ENCODE results near the gene PPBP.

Gene PPBP

DNA sequence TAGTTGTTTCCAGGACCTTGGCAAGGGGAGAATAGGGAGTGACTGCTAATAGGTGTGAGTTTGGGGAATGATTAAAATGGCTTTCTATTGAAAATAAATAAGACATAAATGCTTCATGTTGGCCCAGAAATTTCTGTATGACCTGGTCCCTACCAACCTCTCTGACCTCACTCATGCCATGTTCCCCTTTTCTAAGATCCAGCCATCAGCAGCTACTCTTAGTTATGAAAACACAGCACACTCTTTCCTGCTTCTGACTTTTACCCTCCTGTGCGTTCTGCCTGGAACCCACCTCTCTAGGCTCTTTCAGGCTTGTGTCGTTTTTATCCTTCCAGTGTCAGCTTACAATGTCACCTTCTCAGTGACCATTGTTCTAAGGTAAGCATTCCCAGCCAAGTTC lies 25.3 kb upstream of the PPBP start:
- DNase-seq (ENCODE audit: extremely low read depth, low read depth), result no peak
- TF ChIP-seq, protein P1, sequence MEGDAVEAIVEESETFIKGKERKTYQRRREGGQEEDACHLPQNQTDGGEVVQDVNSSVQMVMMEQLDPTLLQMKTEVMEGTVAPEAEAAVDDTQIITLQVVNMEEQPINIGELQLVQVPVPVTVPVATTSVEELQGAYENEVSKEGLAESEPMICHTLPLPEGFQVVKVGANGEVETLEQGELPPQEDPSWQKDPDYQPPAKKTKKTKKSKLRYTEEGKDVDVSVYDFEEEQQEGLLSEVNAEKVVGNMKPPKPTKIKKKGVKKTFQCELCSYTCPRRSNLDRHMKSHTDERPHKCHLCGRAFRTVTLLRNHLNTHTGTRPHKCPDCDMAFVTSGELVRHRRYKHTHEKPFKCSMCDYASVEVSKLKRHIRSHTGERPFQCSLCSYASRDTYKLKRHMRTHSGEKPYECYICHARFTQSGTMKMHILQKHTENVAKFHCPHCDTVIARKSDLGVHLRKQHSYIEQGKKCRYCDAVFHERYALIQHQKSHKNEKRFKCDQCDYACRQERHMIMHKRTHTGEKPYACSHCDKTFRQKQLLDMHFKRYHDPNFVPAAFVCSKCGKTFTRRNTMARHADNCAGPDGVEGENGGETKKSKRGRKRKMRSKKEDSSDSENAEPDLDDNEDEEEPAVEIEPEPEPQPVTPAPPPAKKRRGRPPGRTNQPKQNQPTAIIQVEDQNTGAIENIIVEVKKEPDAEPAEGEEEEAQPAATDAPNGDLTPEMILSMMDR (IDR thresholded peaks at IDR 0.05; ENCODE audit: low read depth, low read length), result no peak

DNA sequence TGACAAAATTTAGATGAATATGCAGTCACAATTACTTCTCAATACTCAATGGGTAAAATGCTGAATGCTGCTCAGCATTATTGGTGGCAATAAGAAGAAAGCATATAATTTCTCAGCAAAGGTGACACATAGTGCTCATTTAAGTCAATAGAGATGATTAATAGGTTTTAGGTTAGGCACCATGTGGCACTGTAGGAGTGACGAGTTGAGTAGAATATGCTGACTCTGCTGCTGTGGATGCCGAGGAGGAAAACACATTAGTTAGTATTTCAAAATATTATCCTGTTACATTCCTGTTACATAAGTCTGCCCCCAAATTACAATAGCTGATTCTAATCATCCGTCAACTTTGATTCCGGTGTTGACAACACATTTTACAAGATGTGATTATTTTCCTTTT lies 24.1 kb upstream of the PPBP start:
- DNase-seq (ENCODE audit: extremely low read depth, low read depth), result no peak
- TF ChIP-seq, protein P1 (IDR thresholded peaks at IDR 0.05; ENCODE audit: low read depth, low read length), result no peak

DNA sequence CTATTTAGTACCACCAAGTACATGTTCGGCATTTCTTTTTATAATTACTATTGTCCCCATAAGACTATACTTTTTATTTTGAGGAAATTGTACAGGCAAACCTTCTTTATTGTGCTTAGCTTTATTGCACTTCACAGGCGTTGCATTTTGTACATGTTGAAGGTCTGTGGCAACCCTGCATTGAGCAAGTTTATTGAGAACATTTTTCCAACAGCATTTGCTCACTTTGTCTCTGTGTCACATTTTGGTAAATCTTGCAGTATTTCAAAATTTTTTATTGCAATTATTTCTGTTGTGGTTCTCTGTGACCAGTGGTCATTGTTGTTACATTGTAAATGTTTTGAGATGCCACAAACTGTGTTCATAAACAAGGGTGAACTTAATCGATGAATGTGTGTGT lies 21.3 kb upstream of the PPBP start:
- TF ChIP-seq, protein P1 (IDR thresholded peaks at IDR 0.05; ENCODE audit: low read depth, low read length), result no peak
- DNase-seq (ENCODE audit: extremely low read depth, low read depth), result no peak

DNA sequence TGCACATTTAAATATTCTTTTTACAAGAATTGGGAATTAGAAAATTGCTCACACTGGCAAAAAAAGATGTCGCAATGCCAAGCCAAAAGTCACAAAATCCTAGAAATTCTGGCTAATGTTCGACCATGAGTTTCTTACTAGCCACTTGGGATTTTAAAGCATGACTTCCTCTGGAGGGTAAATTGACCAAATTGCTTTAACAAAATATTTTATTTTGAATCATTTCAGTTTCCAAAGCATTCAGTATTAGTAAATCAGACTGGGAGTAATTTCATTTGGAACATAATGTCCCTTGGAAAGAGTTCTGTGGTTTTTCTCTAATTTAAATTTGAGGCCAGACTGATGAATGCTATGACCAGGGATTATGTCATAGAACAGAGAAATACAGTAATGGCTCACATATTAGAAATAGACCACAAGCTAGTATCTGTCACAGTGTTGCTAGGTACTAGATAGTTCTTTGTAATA lies 18.1 kb upstream of the PPBP start:
- DNase-seq (ENCODE audit: extremely low read depth, low read depth), result no peak
- TF ChIP-seq, protein P1 (IDR thresholded peaks at IDR 0.05; ENCODE audit: low read depth, low read length), result no peak

DNA sequence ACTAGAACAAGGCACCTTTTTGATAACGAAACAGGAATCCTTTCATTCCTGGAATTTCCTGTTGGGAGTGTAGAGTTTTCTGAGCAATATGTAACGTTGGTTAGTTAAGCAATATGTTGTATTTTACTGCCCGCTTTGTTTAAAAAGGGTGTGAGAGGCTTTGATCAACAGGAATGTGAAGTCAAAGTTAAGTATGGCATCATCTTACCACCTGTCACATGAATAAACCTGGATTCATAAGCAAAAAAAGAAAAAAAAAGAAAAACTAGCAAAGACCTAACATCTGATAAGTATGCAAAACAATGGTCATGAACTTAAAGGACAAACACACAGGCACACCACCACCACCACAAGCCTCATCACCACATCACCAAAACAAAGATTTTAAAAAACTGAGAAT lies 17.5 kb upstream of the PPBP start:
- TF ChIP-seq, protein P1 (IDR thresholded peaks at IDR 0.05; ENCODE audit: low read depth, low read length), result no peak
- no peak for DNase-seq (ENCODE audit: extremely low read depth, low read depth)

DNA sequence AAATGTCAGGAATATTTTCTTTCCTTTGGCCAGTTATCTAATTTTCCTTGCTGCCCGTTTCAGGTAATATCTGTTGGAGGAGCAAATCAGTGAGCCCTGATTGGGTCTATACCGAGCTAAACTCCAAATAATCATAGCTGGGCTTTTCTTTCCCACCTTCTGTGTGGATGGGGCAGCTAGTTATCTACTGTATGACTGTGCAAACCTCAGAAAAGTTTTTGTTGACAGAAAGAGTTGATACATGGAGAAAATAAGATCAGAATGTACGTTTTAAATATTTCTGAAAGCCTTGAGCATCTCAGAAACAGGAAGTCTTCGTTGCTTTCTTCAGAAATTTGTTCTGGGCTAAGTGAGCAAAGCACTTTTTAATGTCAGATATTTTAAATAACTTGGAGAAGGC lies 16.7 kb upstream of the PPBP start:
- TF ChIP-seq, protein P1 (IDR thresholded peaks at IDR 0.05; ENCODE audit: low read depth, low read length), result no peak
- no peak for DNase-seq (ENCODE audit: extremely low read depth, low read depth)

DNA sequence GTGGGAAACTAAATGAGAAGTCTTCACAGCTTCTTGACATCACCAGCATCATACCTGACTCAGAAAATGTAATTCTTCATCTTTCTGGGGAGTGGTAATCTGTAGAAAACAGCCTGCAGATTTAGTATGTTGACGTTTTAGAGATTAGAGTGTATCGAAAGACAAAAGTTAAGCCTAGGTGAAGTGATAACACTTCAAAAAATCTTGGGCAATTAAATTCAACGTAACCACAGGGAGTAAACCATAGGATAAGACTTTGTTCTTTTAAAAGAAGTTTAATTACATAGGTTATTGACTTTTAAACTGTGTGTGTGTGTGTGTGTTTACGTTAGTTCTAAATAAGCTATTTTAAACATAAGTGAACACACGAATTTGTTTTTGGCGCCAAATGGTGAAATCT lies 12.3 kb upstream of the PPBP start:
- TF ChIP-seq, protein P1 (IDR thresholded peaks at IDR 0.05; ENCODE audit: low read depth, low read length), result no peak

More for the DNA sequence above, 12.3 kb upstream of the PPBP start:
- no peak for DNase-seq (ENCODE audit: extremely low read depth, low read depth)

Measured in AG09319 (cell line).